OCI-LY7 (cell line): ENCODE data around the gene CHD9. TPM values are rescaled to one million over a fixed set of nuclear protein-coding genes. Genes with fewer than 3 reads are reported as not detected.

ENCODE experiments used
- BruUV-seq: library from RNA; stranded (reverse); fragments of 400-500 nt; replicated peaks from 2 replicates; lab custom pipeline; 2021; lab: Mats Ljungman, UMichigan
- CTCF ChIA-PET: fragments of 300-600 bp; sonication (Branson Sonifier 250); formaldehyde crosslinking; loops from one replicate; lab custom pipeline; 2022; ENCODE audit warnings: antibody characterized with exemption; ENCODE audit not compliant: unreplicated experiment; lab: Charles Lee
- POLR2A ChIA-PET: fragments of 300-600 bp; sonication (Branson Sonifier 250); formaldehyde crosslinking; loops from one replicate; lab custom pipeline; 2022; ENCODE audit warnings: antibody characterized with exemption; lab: Charles Lee
- DNase-seq: peaks from one replicate; pipeline ENCODE4 v3.0.0-alpha.2; 2015; ENCODE audit warnings: low spot score
- H2AFZ ChIP-seq: fragments of 200-600 bp; sonication (generic), shearing (Covaris generic); 2 replicates; pipeline ENCODE4 v1.6.1; 2014; ENCODE audit warnings: mild to moderate bottlenecking, antibody characterized with exemption, low read length, moderate library complexity
- H3K27ac ChIP-seq: fragments of 200-600 bp; sonication (generic); 2 replicates; pipeline ENCODE4 v1.5.1; 2014; ENCODE audit warnings: mixed run types, low read depth, mild to moderate bottlenecking, moderate library complexity, low read length, inconsistent platforms; ENCODE audit not compliant: poor library complexity, severe bottlenecking
- H3K36me3 ChIP-seq: fragments of 200-600 bp; sonication (generic); 2 replicates; pipeline ENCODE4 v1.6.1; 2014; ENCODE audit warnings: mild to moderate bottlenecking, antibody characterized with exemption, low read length, moderate library complexity, mixed read lengths; ENCODE audit not compliant: insufficient read depth
- H3K4me1 ChIP-seq: fragments of 200-600 bp; sonication (generic); 2 replicates; pipeline ENCODE4 v1.5.1; 2014; ENCODE audit warnings: mild to moderate bottlenecking, low read length; ENCODE audit not compliant: insufficient read depth, poor library complexity, severe bottlenecking
- H3K4me2 ChIP-seq: fragments of 200-600 bp; sonication (generic); 2 replicates; pipeline ENCODE4 v1.6.1; 2014; ENCODE audit warnings: mild to moderate bottlenecking, low read length
- H3K4me3 ChIP-seq: fragments of 200-600 bp; sonication (generic); 2 replicates; pipeline ENCODE4 v1.5.1; 2014; ENCODE audit warnings: mild to moderate bottlenecking, low read depth, low read length; ENCODE audit not compliant: poor library complexity, severe bottlenecking
- H3K79me2 ChIP-seq: fragments of 200-600 bp; sonication (generic); 2 replicates; pipeline ENCODE4 v1.6.1; 2016; ENCODE audit warnings: low read depth, mild to moderate bottlenecking, low read length, moderate library complexity, mixed read lengths; ENCODE audit not compliant: insufficient read depth
- H3K9me2 ChIP-seq: fragments of 200-600 bp; sonication (generic); 2 replicates; pipeline ENCODE4 v1.6.1; 2016; ENCODE audit warnings: mild to moderate bottlenecking, low read length, mixed read lengths; ENCODE audit not compliant: insufficient read depth
- H3K9me3 ChIP-seq: fragments of 200-600 bp; sonication (generic); 2 replicates; pipeline ENCODE4 v1.6.1; 2014; ENCODE audit warnings: mild to moderate bottlenecking, mixed run types, low read length, mixed read lengths
- H4K20me1 ChIP-seq: fragments of 200-600 bp; sonication (generic); 2 replicates; pipeline ENCODE4 v1.6.1; 2014; ENCODE audit warnings: mild to moderate bottlenecking, antibody characterized with exemption, low read length, moderate library complexity, mixed read lengths; ENCODE audit not compliant: insufficient read depth
- EZH2phosphoT487 ChIP-seq: fragments of 200-600 bp; sonication (generic); IDR thresholded peaks from 2 replicates; pipeline ENCODE4 v1.6.1; 2018; ENCODE audit warnings: low read depth, borderline replicate concordance, mild to moderate bottlenecking, mixed run types, antibody characterized with exemption, low read length, moderate library complexity, mixed read lengths
- intact Hi-C: fragments of 100-400 bp; cut with micrococcal nuclease; formaldehyde crosslinking; loops from one replicate; pipeline ENCODE4 v1.10.0; 2022; ENCODE audit not compliant: unreplicated experiment
- total RNA-seq, 2 experiments: library from RNA; depleted of rRNA in 1 of 2; stranded (reverse); fragments of >200 nt in 1 of 2; shearing (Covaris generic) in 1 of 2; gene quantifications; 2 replicates each; pipeline ENCODE4 v1.2.3, GENCODE V29; 2014 to 2022
- TF ChIP-seq, protein P1 (sequence below): fragments of 200-600 bp; sonication (generic); conservative IDR thresholded peaks from 2 replicates; pipeline ENCODE4 v1.5.1; 2014; ENCODE audit warnings: mild to moderate bottlenecking, antibody characterized with exemption, low read length, moderate library complexity, mixed read lengths

The CHD9 gene
- total RNA-seq, 2 experiments from 2014 or later = 52.6 to 85.9 TPM

DNA sequence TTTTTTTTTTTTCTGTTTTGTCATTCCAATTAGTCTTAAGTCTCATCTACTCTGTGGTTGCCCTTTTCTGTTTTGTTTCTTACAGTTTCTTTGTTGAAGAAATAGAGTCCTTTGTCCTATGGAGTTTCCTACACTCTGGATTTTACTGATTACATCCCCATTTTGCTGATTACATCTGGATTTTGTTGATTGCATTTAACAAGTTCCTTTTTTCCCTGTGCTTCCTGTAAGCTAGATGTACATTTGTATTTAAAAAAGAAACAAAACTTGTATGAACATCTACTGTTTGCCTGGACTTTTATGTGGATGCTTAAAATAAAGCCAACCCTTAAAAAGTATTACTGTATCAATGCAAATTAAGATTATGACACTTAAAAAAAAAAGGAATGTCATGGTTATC is 147.6 kb downstream of the CHD9 start:
- no peak overlapping the region for H3K27ac ChIP-seq
- ChIA-PET POLR2A (no interaction called here), CTCF (no interaction called here)
- no peak overlapping the region for H3K4me2 ChIP-seq
- no peak overlapping the region for H3K4me3 ChIP-seq
- no peak overlapping the region for H2AFZ ChIP-seq
- no peaks in the 10 kb centered on the region for H4K20me1 ChIP-seq
- no peaks in the 10 kb centered on the region for H3K9me2 ChIP-seq
- BruUV-seq = no TSS peak
- intact Hi-C loops = no loop called here
- TF ChIP-seq, protein P1, sequence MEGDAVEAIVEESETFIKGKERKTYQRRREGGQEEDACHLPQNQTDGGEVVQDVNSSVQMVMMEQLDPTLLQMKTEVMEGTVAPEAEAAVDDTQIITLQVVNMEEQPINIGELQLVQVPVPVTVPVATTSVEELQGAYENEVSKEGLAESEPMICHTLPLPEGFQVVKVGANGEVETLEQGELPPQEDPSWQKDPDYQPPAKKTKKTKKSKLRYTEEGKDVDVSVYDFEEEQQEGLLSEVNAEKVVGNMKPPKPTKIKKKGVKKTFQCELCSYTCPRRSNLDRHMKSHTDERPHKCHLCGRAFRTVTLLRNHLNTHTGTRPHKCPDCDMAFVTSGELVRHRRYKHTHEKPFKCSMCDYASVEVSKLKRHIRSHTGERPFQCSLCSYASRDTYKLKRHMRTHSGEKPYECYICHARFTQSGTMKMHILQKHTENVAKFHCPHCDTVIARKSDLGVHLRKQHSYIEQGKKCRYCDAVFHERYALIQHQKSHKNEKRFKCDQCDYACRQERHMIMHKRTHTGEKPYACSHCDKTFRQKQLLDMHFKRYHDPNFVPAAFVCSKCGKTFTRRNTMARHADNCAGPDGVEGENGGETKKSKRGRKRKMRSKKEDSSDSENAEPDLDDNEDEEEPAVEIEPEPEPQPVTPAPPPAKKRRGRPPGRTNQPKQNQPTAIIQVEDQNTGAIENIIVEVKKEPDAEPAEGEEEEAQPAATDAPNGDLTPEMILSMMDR = no peak
- no peak for TF ChIP-seq EZH2phosphoT487
- peaks cover 50% of the 10 kb centered on the region for H3K36me3 ChIP-seq
- H3K79me2 ChIP-seq = peaks cover 49% of the 10 kb centered on the region; the same call in 1 of the 2 replicates
- DNase-seq = no peak
- peaks cover 19% of the 10 kb centered on the region for H3K9me3 ChIP-seq
- H3K4me1 ChIP-seq = peaks cover 12% of the 10 kb centered on the region

GRCh38 chr16:53207810-53208752 is 153.3 kb downstream of the CHD9 start:
- no TSS peak for BruUV-seq
- no peaks in the 10 kb centered on the region for H3K9me3 ChIP-seq
- no peaks in the 10 kb centered on the region for H3K9me2 ChIP-seq
- POLR2A ChIA-PET = interaction anchor here (0.6 to 2.7 kb wide), 20 partner anchors 11 to 1719 kb away, joined by 3 to 12 read pairs (median 4); partner anchors contain the start of gene CHD9
- peaks cover 33% of the 10 kb centered on the region for H3K4me1 ChIP-seq
- H3K27ac ChIP-seq = peak overlapping the region; percentile 94
- peak; percentile 88 for DNase-seq
- peak overlapping the region; percentile 85 for H3K4me2 ChIP-seq
- H3K36me3 ChIP-seq = peaks cover 48% of the 10 kb centered on the region
- peak overlapping the region; percentile 88 for H3K4me3 ChIP-seq
- peak overlapping the region; percentile 59 for H2AFZ ChIP-seq
- no peak for TF ChIP-seq EZH2phosphoT487
- TF ChIP-seq, protein P1 = peak; percentile 83
- H3K79me2 ChIP-seq = peaks cover 84% of the 10 kb centered on the region
- H4K20me1 ChIP-seq = no peaks in the 10 kb centered on the region
- intact Hi-C loops = loop anchor here (1.0 to 2.0 kb wide), 2 partner anchors 77 to 153 kb away; no protein-coding TSS in a partner anchor
- CTCF ChIA-PET = interaction anchor here (1.5 kb wide), 1 partner anchor 153 kb away, joined by 4 read pairs; the partner anchor contains the start of gene CHD9
